Epithelial cell of prostate (primary cell): ENCODE measurements around the gene JKAMP.

Experiments used
- DNase-seq: peaks from one replicate; pipeline ENCODE4 v3.0.0-alpha.2; 2011; ENCODE audit warnings: low read depth, low spot score
- H3K27ac ChIP-seq: fragments of 450-650 bp; 2 replicates; pipeline ENCODE4 v1.5.1; 2017; ENCODE audit warnings: mild to moderate bottlenecking

Gene JKAMP

GRCh38 chr14:59534361-59534987 lies 50.2 kb downstream of the JKAMP start:
- DNase-seq, result no peak
- H3K27ac ChIP-seq, result no peak overlapping the region

DNA sequence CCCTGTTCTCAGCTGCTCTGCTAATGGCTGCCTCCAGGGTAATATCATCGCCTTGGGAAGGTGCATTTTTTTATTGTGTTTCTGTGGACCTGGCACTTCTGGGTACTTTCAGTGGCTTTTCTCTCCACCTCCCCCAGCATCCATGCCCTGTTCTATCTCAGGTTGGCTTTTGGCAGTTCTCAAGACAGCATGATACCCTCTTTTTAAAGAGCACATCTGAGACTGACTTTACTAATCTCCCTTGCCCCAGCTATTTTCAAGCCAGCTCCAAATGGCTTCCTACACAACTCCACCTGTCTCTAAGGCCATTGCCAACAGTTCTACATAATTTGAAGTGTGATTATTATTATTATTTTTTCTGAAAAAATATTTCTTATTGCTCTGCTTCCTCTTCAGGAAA lies 53.2 kb downstream of the JKAMP start:
- no peak for DNase-seq

GRCh38 chr14:59538936-59539335 lies 54.6 kb downstream of the JKAMP start:
- no peak for DNase-seq
- no peak overlapping the region for H3K27ac ChIP-seq

More for the DNA sequence above, 53.2 kb downstream of the JKAMP start:
- no peak overlapping the region for H3K27ac ChIP-seq

DNA sequence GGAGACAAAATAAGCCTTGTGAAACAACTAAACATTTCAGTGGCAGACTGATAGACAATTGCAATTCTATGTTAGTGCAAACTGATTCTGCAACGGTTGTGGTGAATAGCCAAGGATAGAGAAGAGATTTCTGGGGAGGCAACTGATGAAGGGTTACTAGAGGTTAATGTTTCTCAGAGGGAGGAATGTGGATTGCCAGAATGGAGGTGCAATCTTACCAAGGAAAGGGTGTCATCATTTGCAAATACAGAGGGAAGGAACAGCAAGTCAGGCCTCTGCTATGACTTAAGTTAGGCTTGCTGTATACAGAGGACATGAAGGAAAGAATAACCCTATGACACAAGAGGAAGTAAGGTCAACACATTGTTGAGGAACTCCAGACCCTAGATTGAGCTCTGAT lies 56.5 kb downstream of the JKAMP start:
- H3K27ac ChIP-seq, result no peak overlapping the region
- no peak for DNase-seq

- DNase-seq, result no peak
- no peak overlapping the region for H3K27ac ChIP-seq
These were observed 57.4 kb downstream of the JKAMP start for GRCh38 chr14:59541731-59542130.

GRCh38 chr14:59543873-59544272 lies 59.6 kb downstream of the JKAMP start:
- H3K27ac ChIP-seq, result no peak overlapping the region
- no peak for DNase-seq

DNA sequence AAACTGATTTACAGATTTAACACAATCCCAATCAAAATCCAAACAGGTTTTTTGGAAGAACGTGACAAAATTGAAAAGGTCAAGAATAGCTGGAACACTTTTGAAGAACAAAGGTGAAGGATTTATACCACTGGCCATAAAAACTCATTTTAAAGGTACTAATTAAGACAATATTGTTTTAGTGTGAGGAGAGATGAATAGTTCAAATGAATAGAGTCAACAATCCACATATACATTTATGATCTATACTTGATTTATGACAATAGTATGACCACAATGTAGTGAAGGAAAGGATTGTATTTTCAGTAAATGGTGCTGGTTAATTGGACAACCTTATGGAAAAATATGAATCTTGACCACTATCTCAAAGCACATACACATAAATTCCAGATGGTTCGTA lies 63.0 kb downstream of the JKAMP start:
- no peak overlapping the region for H3K27ac ChIP-seq
- no peak for DNase-seq
